Peyer's patch (tissue), 4 donors: ENCODE measurements around the gene NRG3.
"Not testable (repeated sequence)": the region's sequence is repeated elsewhere in the genome, so short reads cannot be mapped to it uniquely, and the experiment has no call there.

Experiments
- CTCF ChIP-seq, 6 experiments: fragments of 450-650 bp in 4 of 6; fragments of 200-600 bp in 2 of 6; sonication (generic) in 1 of 6; IDR thresholded peaks; one replicate each; pipeline ENCODE4 v1.5.1; 2017 to 2019; ENCODE audit warnings: antibody characterized with exemption in 6 of 6, mild to moderate bottlenecking in 3 of 6, moderate library complexity in 1 of 6
- POLR2A ChIP-seq, 2 donors: fragments of 450-650 bp; IDR thresholded peaks; one replicate each; pipeline ENCODE4 v1.5.1; 2017; ENCODE audit warnings: antibody characterized with exemption in 2 of 2, mild to moderate bottlenecking in 2 of 2, moderate library complexity in 2 of 2

GRCh38 chr10:82960421-82961060 is 1085.5 kb downstream of the NRG3 start:
- TF ChIP-seq POLR2A, CTCF (IDR thresholded peaks at IDR 0.05): not testable (repeated sequence)
